Germinal center (tissue), 1 donor: ENCODE results near the gene RGS19.

Experiments used
- DNase-seq: peaks from one replicate; pipeline ENCODE4 v3.0.0; 2012; ENCODE audit warnings: mixed read lengths, low spot score

RGS19 gene

DNA sequence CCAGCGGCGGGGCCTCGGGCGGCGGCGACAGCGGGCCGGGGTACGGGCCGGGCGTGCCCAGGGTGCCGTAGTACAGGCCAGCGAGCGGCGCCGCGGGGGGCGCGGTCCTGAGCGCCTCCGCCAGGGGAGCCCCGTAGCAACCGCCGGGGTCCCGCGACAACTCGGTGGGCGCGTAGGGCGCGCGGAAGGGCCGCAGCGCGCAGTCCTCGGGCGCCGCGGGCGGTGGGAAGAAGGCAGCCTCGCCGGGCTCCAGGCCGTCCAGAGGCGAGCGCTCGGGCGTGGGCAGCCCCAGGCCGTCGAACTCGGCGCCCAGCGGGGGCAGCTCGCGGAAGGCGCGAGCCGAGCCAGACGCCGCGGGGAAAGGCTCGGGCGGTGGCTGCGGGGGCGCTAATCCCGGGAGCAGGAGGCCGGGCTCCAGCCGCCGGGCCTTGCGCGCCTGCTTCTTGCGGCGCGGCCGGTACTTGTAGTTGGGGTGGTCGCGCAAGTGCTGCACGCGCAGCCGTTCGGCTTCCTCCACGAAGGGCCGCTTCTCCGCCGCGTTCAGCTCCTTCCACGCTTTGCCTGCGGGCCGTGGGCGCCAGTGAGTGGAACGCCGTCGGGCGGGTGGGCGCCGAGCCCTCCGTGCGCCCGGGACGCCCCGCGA lies 30.8 kb downstream of the RGS19 start:
- no peak for DNase-seq

DNA sequence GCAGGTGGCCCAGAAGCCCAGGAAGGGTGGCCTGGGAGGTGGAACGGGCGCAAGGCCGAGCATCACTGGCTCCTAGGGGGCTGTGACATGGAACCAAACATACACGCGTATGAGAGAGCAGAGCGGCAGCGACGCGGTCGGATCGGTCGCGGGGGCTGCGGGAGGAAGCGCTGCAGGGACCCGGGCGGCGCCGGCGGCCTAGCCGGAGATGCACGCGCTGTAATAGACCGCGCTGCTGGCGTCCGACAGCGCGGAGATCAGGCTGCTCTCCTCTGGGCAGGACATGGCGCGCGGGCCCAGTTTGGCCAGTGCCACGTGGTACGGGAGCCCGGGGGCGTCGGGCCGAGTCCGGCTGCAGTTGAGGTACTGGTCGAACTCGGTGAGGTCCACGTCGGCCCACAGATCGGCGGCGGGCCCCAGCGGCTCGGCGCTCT lies 31.3 kb downstream of the RGS19 start:
- DNase-seq, result no peak

DNA sequence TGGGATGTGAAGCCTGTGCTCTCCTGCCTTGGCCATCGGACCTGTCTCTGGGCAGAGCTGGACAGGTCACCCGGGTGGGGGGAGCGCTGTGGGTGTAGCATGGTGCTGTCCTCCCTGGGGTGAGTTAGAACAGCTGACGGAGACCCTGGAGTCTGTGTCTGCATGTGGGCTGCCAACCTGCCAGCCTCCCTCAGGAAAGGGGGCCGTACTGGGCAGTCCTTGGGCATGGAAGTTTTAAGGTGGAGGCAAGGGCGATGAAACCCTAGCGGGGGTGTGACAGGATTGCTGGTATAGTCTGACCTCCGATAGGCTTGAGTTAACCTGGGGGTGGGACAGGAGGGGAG lies 32.3 kb downstream of the RGS19 start:
- no peak for DNase-seq

DNA sequence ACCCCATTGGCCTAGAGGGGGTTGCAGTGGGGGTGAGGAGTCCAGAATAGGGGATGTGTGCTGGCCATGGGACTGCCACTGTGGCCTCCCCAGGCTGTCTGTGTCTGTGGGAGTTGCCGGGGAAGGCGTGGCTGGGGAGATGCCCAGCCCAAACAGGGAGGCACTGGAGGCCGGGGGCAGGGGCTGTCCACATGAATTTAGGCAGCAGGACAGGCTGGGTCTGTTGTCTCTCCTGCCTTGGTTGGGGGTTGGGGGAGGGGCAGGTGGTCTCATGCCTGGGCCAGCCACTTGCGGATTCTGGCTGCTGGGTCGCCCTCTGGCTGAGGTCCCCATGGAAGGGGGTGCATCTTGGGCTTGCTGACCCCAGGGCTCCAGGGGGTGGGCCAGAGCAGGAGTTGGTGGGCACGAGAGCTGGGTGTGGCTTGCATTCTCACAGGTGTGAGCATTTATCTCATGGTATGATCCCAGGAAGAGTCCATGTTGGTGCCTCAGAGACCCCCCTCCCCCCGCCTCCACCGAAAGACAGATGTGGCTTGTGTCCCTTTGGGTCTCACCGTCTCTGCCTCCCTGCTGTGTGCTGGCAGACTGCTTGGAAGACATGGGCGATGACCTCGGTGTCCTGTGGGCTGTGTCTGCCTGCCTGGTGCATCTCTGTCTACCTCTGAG lies 33.8 kb downstream of the RGS19 start:
- no peak for DNase-seq

DNA sequence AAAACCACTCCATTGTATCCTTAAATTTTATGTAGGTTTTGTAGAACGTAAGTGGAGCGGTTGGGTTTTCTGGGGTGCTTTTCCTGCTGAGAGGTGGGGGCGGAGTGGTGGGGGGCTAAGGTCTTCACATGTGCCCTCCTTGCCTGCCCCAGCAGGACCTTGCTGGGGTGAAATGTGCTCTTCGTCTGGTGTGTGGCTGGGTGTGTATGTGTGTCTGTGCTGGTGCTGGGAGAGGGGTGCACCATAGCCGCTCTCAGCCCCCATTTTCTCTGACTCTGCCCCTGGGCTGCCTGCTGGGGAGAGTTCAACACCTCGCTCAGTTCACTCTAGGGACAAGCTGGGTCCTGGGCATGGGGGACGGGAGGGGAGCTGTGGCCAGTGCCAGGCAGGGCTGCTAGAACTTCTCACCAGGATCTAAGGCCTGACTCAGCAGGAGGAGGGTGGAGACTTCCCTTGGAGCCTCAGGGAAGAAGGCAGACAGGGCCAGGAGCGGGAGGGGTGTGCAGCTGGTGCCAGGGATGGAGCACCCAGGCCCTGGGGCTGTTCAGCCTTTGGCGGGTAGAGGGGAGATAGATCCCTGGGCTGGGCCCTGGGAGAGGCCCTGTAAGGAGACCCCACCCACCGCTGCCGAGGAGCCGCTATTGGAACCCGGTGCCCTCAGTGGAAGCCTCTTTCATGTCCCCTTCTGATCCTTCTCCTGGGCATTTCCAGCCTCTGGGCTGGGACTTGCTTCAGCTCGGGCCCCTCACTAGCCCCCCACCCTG lies 34.7 kb downstream of the RGS19 start:
- no peak for DNase-seq

DNA sequence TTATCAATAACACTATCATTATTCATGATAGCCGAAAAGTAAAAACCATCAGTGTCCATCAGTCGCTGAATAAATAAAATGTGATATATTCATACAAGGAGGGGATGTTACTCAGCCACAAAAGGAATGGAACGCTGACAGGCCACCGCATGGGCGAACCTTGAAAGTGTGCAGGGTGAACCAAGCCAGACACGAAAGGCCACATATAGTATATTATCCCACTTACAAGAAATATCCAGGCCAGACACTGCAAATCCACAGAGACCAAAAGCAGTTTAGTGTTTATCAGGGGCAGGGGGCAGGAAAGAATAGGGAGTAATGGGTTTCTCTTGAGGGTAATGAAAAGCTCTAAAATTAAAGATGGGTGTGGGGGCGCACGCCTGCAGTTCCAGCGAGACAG lies 35.5 kb downstream of the RGS19 start:
- DNase-seq, result no peak

DNA sequence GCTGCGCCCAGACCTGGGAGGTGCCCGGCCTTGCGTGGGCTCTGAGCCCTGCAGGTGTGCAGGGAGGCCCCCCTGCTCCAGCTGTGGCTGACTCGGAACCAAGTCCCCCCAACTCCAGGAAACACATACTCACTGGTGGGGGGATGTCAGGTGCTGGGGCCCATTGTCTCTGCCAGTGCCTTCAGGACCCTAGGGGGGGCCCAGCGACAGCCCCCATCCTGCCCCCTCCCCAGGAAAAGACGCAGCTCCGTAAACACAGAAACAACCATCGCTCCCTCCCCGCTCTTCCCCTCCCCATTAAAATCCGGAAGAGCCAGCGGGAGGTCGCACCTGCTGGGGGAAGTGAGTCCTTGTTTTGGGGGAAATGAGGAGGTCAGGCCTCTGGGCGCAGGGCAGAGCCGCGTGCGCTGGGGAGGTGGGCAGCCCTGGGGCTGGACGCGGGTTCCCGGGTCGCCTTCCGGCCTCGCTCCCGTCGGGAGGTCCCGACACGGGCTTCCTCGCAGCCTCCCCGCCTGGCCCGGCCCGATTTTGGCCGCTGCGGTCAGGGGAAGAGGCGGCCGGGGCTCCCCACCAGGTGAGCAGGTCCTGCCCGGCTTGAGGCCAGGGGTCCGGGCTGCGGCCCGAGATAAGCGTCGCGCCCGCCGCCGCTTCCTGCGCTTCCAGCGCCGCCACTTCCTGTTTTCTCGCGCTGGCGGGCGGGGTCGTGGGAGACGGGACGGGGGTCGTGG lies 37.1 kb downstream of the RGS19 start:
- no peak for DNase-seq

DNA sequence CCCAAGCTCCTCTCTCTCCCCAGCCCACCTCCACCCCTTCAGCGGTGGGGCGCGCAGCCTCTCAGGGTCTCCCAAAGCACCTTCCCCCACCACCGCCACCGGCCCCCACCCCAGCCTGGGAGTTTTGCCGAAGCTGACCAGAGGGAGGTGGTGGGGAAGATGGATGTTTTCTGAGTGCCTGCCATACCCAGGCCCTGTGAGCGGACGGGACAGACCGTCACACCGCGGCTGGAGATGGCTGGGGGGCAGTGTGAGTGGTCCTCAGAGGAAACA lies 37.6 kb downstream of the RGS19 start:
- DNase-seq, result no peak

DNA sequence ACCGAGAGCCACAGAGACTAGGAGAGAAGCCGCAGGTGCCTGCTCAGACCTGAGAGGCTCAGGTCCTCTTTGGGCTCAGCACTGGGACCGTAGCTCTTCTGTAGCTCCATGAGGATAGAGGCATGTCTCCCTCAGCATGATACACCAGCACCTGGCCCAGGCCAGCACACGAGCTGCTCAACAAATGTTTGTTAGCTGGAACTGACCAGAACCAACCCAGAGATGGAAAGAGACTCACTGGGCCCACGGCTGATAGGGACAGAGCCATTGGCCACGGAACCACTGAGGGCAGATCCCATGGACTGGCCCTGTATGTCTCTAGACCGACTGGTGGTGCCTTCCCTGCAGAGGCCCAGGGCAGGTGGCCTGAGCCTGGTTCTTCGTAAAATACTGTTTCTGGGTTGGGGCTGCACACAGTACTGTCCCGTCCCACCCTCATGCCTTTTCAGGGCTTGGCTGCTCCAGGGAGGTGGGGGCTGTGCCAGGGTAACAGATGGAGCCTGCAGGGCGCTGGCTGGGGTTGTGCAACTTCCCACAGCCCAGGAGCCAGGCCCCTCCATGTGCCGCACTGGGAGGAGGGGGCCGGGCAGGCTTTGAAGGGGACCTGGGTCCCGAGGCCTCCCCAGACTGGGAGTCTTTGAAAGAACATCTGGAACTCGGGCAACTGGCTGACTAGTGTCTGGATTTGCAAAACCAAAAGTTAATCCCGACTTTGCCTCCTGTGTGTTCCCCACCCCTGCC lies 38.1 kb downstream of the RGS19 start:
- DNase-seq, result no peak

DNA sequence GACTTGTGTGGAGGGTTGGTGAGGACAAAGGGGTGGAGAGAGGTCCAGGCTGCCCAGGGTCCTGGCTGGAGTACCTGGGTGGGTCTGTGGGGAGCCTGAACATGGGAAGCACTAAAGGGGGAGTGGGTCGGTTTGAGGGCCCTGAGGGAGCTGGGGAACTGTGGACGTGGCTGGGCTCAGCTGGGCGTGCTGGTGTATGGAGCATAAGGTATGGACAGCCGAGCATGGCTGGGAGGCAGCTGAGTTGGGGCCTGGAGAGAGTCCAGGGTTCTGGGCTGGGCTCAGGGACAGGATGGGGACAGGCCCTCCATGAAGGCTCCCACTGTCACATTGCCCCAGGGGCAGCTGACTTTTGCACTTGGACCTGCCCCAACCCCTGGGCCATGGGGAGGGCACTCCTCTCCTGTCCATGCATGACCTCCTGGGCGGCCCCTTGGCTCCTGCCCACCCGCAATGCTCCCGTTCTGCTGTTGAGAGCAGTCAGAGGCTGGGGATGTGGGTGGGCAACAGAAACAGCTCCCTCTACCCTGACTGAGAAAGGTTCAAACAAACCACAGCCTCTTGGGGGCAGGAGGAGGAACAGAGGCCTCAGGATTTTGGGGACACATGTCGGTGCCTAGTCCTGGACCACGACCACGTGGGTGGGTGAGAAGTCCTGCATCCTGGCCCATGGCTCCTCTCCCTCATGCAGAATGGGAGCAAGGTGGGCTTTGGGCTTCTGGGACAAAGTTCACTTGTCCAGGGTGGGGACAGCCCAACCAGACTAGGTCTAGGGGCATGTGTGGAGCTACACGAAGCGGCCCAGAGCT lies 38.9 kb downstream of the RGS19 start:
- no peak for DNase-seq

DNA sequence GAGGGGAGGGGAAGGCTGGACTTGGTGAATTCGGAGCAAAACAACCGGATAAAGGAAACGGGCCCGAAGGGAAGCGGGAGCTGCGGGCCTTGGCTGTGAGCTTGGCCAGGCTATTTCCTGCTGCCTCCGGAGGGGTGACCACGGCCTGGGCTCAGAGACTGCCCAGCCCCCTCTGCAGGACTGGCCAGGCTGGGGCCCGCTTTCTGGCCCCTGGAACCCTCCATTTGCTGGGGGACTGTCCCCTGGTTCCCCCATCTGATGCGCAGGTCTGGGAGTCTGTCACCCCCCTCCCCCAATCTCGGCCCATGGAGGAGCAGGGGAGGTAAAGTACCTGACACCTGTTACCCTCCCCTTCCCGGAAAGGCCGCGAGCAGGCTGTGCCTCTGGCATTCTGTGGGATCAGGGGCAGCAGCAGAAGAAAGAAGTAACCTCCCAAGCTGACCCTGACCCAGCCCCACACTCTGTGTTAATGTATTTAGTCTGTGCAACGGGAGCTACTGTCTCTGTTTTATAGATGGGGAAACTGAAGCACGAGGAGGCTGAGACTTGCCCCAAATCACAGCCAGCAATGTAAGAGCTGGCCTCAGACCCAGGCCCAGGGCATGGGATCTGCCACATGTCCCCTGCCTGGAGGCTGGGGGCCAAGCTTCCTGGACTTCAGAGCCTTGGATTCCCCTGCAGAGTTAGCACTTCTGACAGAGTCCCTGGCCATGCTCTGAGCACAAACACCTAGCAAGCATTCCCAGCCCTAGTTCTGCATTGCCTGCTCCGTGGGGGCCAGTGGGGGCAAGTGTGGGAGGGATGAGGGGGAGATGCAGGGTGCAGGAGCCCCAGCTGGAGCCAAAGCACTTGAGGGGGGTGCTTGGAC lies 39.8 kb downstream of the RGS19 start:
- DNase-seq, result no peak

DNA sequence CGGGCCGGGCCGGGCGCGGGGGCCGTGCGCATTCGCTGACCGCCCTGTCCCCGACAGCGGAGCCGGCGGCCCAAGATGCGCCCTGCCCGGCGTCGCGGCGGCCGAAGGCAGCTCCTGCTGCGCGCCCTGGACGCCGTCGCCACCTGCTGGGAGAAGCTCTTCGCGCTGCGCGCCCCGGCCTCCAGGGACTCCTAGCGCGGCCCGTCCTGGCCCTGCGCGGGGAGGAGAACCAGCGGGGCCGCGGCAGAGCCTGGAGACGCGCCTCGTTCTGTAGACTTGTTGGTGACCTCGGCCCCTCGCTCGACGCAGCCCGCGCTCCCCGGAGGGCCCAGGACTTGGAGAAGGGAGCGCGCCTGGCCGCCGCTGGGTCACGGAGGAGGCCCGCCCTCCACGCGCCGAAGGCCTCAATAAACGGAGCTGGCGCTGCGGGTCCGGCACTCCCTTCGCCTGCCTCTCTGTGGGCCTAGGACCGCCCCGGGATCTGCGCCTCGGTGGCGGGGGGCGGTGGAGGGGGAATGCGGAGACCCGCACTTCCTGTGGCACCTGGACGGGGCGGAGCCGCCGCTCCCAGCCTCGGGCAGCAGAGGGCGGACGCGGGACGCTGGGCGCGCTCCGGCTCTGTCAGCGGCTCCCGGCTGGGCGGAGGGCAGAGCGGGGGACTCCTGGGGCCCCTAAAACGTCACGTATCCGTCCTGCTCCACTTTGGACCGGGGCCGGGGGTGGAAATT lies 40.6 kb downstream of the RGS19 start:
- DNase-seq, result peak; percentile 89

DNA sequence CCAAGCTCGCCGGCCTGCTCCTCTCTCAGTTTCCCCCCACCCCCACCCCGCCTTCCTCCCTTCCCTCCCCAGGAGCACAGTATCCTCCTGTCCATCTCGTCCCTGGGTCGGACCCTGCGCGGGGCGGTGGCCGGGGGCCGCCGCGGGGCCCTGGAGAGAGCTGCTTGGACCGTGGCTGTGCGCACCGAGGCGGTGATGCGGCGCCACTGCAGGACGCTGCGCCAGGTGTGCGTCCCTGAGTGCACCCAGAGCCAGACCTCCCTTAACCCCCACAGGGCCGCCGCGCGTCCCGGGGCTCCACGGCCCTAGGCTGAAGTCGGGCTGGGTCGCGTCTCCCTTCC lies 41.1 kb downstream of the RGS19 start:
- DNase-seq, result peak; percentile 61

DNA sequence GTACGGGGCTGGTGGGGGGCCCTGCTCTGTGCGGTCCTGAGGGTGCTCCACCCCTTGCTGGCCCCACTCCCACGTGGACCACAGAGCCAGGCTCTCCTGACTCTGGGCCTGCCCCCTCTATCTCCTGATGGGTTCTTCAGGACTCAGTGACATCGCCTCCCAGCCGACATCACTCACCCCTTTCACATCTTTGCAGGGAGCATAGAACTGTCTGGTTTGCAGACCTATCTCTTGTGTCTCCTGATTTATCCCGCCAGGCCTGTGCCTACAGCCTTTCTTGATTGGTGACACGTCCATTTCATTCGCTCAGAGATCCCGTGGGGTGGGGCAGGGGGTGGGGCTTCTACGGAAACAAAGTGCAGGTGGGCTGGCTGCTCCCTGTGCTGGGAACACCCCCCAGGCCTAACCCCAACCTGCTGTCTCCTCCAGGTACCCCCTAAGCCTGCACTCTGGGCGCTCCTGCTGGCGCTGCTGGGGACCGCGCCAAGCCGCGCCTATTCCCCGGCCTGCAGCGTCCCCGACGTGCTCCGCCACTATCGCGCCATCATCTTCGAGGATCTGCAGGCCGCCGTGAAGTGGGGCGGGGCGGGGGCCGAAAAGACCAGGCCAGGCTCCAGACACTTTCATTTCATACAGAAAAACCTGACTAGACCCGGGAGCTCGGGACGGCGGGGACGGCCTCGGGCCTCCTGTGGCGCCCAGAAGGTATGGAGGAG lies 41.7 kb downstream of the RGS19 start:
- peak; percentile 47 for DNase-seq

DNA sequence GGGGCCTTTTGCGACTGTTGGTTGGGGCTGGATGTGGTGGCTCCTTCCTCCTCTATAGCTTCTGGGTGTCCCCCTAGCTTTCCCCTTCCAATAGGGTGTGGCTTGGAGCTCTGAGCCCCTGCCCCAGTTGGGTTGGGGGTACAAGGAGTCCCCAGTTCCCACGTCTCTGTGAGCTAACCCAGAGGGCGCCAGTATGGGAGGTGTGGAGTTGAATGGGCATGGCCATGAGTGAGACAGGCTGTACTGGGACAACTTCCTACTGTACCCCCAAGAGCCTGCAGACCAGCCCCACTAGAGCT lies 42.2 kb downstream of the RGS19 start:
- DNase-seq, result no peak

DNA sequence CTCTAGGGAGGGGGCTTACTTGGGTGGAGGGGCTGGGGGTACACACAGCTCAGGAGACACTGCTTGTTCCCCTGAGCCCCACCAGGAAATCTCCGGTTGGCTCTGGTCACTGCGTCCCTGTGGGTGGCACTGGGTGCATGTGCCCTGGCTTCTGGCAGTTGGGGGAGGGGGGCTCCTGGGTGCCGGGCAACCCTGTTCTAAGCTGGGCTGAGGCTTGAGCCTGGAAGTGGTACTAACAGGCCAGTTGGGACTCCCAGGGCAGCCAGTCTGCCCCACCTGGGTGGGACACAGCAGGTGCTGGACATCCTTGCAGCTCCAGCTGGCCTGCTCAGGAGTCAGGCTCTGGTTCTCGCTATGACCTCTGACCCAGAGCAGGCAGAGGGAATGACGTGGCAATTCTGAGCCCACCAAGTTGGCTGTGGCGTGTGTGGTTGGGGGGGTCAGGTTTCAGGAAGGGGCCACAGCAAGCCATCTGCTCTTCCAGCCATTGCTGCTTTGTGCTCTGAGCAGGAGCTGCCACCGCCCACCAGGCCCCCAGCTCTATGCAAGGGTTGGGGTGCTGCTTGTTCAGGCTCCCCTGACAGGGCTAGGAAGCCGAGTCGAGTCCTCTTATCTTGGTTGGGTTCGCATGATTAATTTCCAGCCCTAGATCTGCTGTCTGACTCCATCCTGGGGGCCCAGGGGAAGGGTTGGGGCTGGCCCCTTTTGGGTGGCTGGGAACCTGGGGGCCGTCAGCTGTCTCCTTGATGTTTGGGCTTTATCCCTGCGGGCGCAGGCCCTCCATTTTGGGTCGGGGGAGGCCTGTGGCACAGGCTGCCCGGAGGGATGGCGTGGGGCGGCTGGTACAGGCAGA lies 42.7 kb downstream of the RGS19 start:
- DNase-seq, result no peak

DNA sequence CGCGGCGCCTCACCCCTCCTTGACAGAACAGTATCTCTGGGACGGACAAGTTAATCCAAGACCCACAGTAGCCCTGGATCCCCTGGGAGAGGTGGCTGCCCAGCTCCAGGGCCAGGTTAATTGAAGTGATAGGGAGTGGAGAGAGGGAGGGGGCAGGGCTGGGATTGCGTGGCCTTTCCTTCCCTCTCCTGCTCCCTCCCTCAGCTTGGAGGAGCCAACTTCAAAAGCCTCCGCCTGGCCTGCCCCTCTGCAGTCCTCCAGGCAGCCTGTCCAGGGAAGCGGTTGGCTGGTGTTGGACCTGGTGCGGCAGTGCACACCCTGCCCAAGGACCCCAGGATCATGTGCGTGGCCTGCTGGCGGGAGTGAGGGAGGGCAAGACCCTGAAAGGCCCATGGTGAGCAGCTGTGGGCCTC lies 43.4 kb downstream of the RGS19 start, which contains the start of gene C20orf204:
Gene C20orf204 (plus strand): TSS at position 250 of the 413 bp plus-strand sequence. CDS start 142 bp downstream, at position 392.
- DNase-seq, result no peak
